HepG2 (cell line): ENCODE measurements around the gene RHOBTB3. TPM values are rescaled to one million over a fixed set of nuclear protein-coding genes. Genes with fewer than 3 reads are reported as not detected.

Experiments
- ATRX ChIP-seq: sonication (generic); formaldehyde crosslinking; IDR thresholded peaks from 2 replicates; pipeline ENCODE4 v1.4.0; 2020; ENCODE audit warnings: missing genetic modification reagents, borderline replicate concordance
- PAX8 ChIP-seq: sonication (generic); formaldehyde crosslinking; IDR thresholded peaks from 2 replicates; pipeline ENCODE4 v1.8.0; 2022; ENCODE audit warnings: mild to moderate bottlenecking, missing genetic modification reagents, borderline replicate concordance
- ZFP37 ChIP-seq: sonication (generic); formaldehyde crosslinking; IDR thresholded peaks from 2 replicates; pipeline ENCODE4 v1.4.0; 2020; ENCODE audit warnings: missing genetic modification reagents, borderline replicate concordance
- ZNF557 ChIP-seq: sonication (generic); formaldehyde crosslinking; IDR thresholded peaks from 2 replicates; pipeline ENCODE4 v1.4.0; 2020; ENCODE audit warnings: missing genetic modification reagents
- polyA plus RNA-seq, 8 experiments: library from polyadenylated mRNA; depleted of rRNA in 3 of 8; stranded (reverse) in 7 of 8; unstranded in 1 of 8; fragments of >200 nt; fragmentation: Illumina TruSeq in 4 of 8; extraction: Trizol in 4 of 8; gene quantifications; 2 replicates each; pipeline versions ENCODE4 v1.2.1 to v1.2.3, GENCODE V29; 2011 to 2016; ENCODE audit warnings: low read depth in 4 of 8, missing spikeins in 1 of 8, mixed read lengths in 1 of 8; ENCODE audit not compliant: insufficient read depth in 1 of 8
- total RNA-seq, 5 experiments: library from RNA; depleted of rRNA; stranded (reverse); fragments of >200 nt; fragmentation: Illumina TruSeq; extraction: Trizol; gene quantifications; 2 replicates each; pipeline ENCODE4 v1.2.3, GENCODE V29; 2016; ENCODE audit warnings: low read depth in 1 of 5
- TF ChIP-seq, protein P1 (sequence below): sonication (generic); formaldehyde crosslinking; IDR thresholded peaks from 2 replicates; pipeline ENCODE4 v1.4.0; 2020; ENCODE audit warnings: mild to moderate bottlenecking, missing genetic modification reagents
- TF ChIP-seq, protein P2 (sequence below): sonication (generic); formaldehyde crosslinking; IDR thresholded peaks from 2 replicates; pipeline ENCODE4 v1.9.0; 2021; ENCODE audit warnings: missing genetic modification reagents, mild to moderate bottlenecking, borderline replicate concordance

Gene RHOBTB3
- total and polyA plus RNA-seq, 2 of the 13 experiments (the other 11 are each of a cell fraction or from before 2014, with no cell fraction given), result 31.6 to 35.4 TPM

DNA sequence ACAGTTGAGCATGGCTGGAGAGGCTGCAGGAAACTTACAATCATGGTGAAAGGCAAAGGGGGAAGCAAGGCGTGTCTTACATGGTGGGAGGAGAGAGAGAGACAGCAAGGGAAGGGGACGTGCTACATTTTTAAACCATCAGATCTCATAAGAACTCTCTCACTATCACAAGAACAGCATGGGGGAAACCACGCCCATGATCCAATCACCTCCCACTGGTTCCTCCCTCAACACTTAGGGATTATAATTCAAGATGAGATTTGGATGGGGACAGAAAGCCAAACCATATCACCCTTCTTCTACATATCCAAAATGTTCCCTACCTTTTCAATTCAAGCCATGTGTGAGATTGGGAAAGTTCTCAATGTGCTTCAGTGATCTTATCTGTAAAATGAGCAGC lies 114.3 kb downstream of the RHOBTB3 start (continued):
- TF ChIP-seq, protein P1, sequence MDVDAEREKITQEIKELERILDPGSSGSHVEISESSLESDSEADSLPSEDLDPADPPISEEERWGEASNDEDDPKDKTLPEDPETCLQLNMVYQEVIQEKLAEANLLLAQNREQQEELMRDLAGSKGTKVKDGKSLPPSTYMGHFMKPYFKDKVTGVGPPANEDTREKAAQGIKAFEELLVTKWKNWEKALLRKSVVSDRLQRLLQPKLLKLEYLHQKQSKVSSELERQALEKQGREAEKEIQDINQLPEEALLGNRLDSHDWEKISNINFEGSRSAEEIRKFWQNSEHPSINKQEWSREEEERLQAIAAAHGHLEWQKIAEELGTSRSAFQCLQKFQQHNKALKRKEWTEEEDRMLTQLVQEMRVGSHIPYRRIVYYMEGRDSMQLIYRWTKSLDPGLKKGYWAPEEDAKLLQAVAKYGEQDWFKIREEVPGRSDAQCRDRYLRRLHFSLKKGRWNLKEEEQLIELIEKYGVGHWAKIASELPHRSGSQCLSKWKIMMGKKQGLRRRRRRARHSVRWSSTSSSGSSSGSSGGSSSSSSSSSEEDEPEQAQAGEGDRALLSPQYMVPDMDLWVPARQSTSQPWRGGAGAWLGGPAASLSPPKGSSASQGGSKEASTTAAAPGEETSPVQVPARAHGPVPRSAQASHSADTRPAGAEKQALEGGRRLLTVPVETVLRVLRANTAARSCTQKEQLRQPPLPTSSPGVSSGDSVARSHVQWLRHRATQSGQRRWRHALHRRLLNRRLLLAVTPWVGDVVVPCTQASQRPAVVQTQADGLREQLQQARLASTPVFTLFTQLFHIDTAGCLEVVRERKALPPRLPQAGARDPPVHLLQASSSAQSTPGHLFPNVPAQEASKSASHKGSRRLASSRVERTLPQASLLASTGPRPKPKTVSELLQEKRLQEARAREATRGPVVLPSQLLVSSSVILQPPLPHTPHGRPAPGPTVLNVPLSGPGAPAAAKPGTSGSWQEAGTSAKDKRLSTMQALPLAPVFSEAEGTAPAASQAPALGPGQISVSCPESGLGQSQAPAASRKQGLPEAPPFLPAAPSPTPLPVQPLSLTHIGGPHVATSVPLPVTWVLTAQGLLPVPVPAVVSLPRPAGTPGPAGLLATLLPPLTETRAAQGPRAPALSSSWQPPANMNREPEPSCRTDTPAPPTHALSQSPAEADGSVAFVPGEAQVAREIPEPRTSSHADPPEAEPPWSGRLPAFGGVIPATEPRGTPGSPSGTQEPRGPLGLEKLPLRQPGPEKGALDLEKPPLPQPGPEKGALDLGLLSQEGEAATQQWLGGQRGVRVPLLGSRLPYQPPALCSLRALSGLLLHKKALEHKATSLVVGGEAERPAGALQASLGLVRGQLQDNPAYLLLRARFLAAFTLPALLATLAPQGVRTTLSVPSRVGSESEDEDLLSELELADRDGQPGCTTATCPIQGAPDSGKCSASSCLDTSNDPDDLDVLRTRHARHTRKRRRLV (CRISPR knock-in tag), result no peak
- TF ChIP-seq ZFP37 (CRISPR knock-in tag) (no peak), PAX8 (CRISPR knock-in tag) (no peak), ATRX (CRISPR knock-in tag) (no peak), ZNF557 (CRISPR knock-in tag) (no peak)
- TF ChIP-seq, protein P2, sequence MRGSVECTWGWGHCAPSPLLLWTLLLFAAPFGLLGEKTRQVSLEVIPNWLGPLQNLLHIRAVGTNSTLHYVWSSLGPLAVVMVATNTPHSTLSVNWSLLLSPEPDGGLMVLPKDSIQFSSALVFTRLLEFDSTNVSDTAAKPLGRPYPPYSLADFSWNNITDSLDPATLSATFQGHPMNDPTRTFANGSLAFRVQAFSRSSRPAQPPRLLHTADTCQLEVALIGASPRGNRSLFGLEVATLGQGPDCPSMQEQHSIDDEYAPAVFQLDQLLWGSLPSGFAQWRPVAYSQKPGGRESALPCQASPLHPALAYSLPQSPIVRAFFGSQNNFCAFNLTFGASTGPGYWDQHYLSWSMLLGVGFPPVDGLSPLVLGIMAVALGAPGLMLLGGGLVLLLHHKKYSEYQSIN (CRISPR knock-in tag), result no peak
- TF ChIP-seq, all 625 proteins: peak for 0

Other genes with a start within 250 kb of the RHOBTB3 start
- 61.5 and 86.9 TPM in 2 replicates for gene SKIC3, start 176.4 kb upstream of the RHOBTB3 start, total RNA-seq (2016; rRNA removed; fragmentation: Illumina TruSeq; extraction: Trizol)
- gene SKIC3, start 176.4 kb upstream of the RHOBTB3 start, polyA plus RNA-seq (2011; rRNA removed), result 34.3 and 36.9 TPM in 2 replicates
- 5.9 and 7.9 TPM in 2 replicates for gene ARSK, start 176.2 kb upstream of the RHOBTB3 start, total RNA-seq (2016; rRNA removed; fragmentation: Illumina TruSeq; extraction: Trizol)
- 6.0 and 7.9 TPM in 2 replicates for gene ARSK, start 176.2 kb upstream of the RHOBTB3 start, polyA plus RNA-seq (2011; rRNA removed)
- gene GPR150, start 111.2 kb upstream of the RHOBTB3 start, total RNA-seq (2016; rRNA removed; fragmentation: Illumina TruSeq; extraction: Trizol), result not detected in 2 replicates
- gene GPR150, start 111.2 kb upstream of the RHOBTB3 start, polyA plus RNA-seq (2011; rRNA removed), result 0.03 TPM in 1 of 2 replicates, not detected in the other
- gene RFESD, start 84.6 kb upstream of the RHOBTB3 start, total RNA-seq (2016; rRNA removed; fragmentation: Illumina TruSeq; extraction: Trizol), result 1.2 and 2.2 TPM in 2 replicates
- gene RFESD, start 84.6 kb upstream of the RHOBTB3 start, polyA plus RNA-seq (2011; rRNA removed), result 1.1 TPM in 2 replicates
- not detected in 2 replicates for gene SPATA9, start 48.3 kb upstream of the RHOBTB3 start, total RNA-seq (2016; rRNA removed; fragmentation: Illumina TruSeq; extraction: Trizol)
- not detected in 2 replicates for gene SPATA9, start 48.3 kb upstream of the RHOBTB3 start, polyA plus RNA-seq (2011; rRNA removed)
- 63.8 and 71.9 TPM in 2 replicates for gene GLRX, start 91.4 kb downstream of the RHOBTB3 start, total RNA-seq (2016; rRNA removed; fragmentation: Illumina TruSeq; extraction: Trizol)
- 499 and 615 TPM in 2 replicates for gene GLRX, start 91.4 kb downstream of the RHOBTB3 start, polyA plus RNA-seq (2011; rRNA removed)
- 64.5 and 78.9 TPM in 2 replicates for gene ELL2, start 230.5 kb downstream of the RHOBTB3 start, total RNA-seq (2016; rRNA removed; fragmentation: Illumina TruSeq; extraction: Trizol)
- 75.7 and 97.1 TPM in 2 replicates for gene ELL2, start 230.5 kb downstream of the RHOBTB3 start, polyA plus RNA-seq (2011; rRNA removed)